SIG-M5 (cell line): ENCODE data around the gene BCAS4.
"Not testable (repeated sequence)": the region's sequence is repeated elsewhere in the genome, so short reads cannot be mapped to it uniquely, and the experiment has no call there.

Experiments
- DNase-seq: peaks from one replicate; lab custom pipeline; 2025; lab: John Stamatoyannopoulos, UW

BCAS4 gene

GRCh38 chr20:50876063-50876685 is 81.3 kb downstream of the BCAS4 start:
- DNase-seq, result no peak

GRCh38 chr20:50876816-50877215 is 82.0 kb downstream of the BCAS4 start:
- no peak for DNase-seq

- no peak for DNase-seq
Observed at GRCh38 chr20:50877232-50877743, 82.4 kb downstream of the BCAS4 start.

- no peak for DNase-seq
Observed at GRCh38 chr20:50879649-50880550, 85.0 kb downstream of the BCAS4 start.

GRCh38 chr20:50881759-50882424 is 87.0 kb downstream of the BCAS4 start:
- DNase-seq, result not testable (repeated sequence)

- DNase-seq, result no peak
Observed at GRCh38 chr20:50883856-50884255, 89.0 kb downstream of the BCAS4 start.

GRCh38 chr20:50885068-50885467 is 90.2 kb downstream of the BCAS4 start:
- no peak for DNase-seq

GRCh38 chr20:50885781-50886180 is 90.9 kb downstream of the BCAS4 start:
- DNase-seq, result no peak

GRCh38 chr20:50886184-50886790 is 91.4 kb downstream of the BCAS4 start:
- DNase-seq, result no peak

GRCh38 chr20:50887576-50887975 is 92.7 kb downstream of the BCAS4 start:
- DNase-seq, result no peak

GRCh38 chr20:50891138-50891537 is 96.3 kb downstream of the BCAS4 start:
- no peak for DNase-seq

GRCh38 chr20:50892394-50892793 is 97.5 kb downstream of the BCAS4 start:
- DNase-seq, result no peak

GRCh38 chr20:50893620-50894019 is 98.8 kb downstream of the BCAS4 start:
- no peak for DNase-seq

GRCh38 chr20:50895111-50895830 is 100.4 kb downstream of the BCAS4 start:
- DNase-seq, result no peak

GRCh38 chr20:50898475-50898874 is 103.6 kb downstream of the BCAS4 start:
- DNase-seq, result no peak

GRCh38 chr20:50900261-50900660 is 105.4 kb downstream of the BCAS4 start:
- DNase-seq, result no peak

GRCh38 chr20:50901301-50901700 is 106.4 kb downstream of the BCAS4 start:
- no peak for DNase-seq

GRCh38 chr20:50903353-50904051 is 108.6 kb downstream of the BCAS4 start:
- no peak for DNase-seq

GRCh38 chr20:50904067-50904570 is 109.3 kb downstream of the BCAS4 start:
- no peak for DNase-seq

GRCh38 chr20:50909413-50909812 is 114.6 kb downstream of the BCAS4 start:
- DNase-seq, result no peak

GRCh38 chr20:50911030-50911429 is 116.2 kb downstream of the BCAS4 start:
- DNase-seq, result no peak
